IMR-90 (cell line): ENCODE data around the gene OR52M1. TPM values are rescaled to one million over a fixed set of nuclear protein-coding genes. Genes with fewer than 3 reads are reported as not detected.

Experiments used
- ATAC-seq: fragments of 200-7000 bp; cut with Tn5 transposase; 2 replicates; pipeline ENCODE4 v1.9.1; 2020; ENCODE audit warnings: low read depth, mild to moderate bottlenecking, moderate library complexity
- BruUV-seq: library from RNA; stranded (reverse); fragments of 400-500 nt; replicated peaks from 2 replicates; lab custom pipeline; 2021; lab: Mats Ljungman, UMichigan
- CTCF ChIA-PET: fragments of 300-600 bp; formaldehyde crosslinking; extraction: SDS; loops from one replicate; lab custom pipeline; 2021; ENCODE audit warnings: antibody characterized with exemption; lab: Yijun Ruan, JAX
- POLR2A ChIA-PET: fragments of 300-600 bp; sonication (Branson Sonifier 250); formaldehyde crosslinking; loops from one replicate; lab custom pipeline; 2022; ENCODE audit warnings: antibody characterized with exemption; ENCODE audit not compliant: unreplicated experiment; lab: Charles Lee
- DNase-seq: peaks from one replicate; pipeline ENCODE4 v3.0.0; 2013
- H2AFZ ChIP-seq: replicated peaks from 2 replicates; pipeline ENCODE3; 2013; ENCODE audit warnings: low read length, mild to moderate bottlenecking; ENCODE audit not compliant: poor library complexity
- H2AK5ac ChIP-seq: 2 replicates; pipeline ENCODE4 v1.6.1; 2013; ENCODE audit warnings: low read depth, low read length, inconsistent platforms
- H2AK9ac ChIP-seq: replicated peaks from 2 replicates; pipeline ENCODE3; 2013; ENCODE audit warnings: mild to moderate bottlenecking, low read depth, low read length, moderate library complexity; ENCODE audit not compliant: poor library complexity
- H2BK120ac ChIP-seq: 2 replicates; pipeline ENCODE4 v1.6.1; 2013; ENCODE audit warnings: low read depth, low read length, inconsistent platforms
- H2BK15ac ChIP-seq: 3 replicates; pipeline ENCODE4 v1.6.1; 2013; ENCODE audit warnings: low read depth, low read length, inconsistent platforms
- H2BK20ac ChIP-seq: 2 replicates; pipeline ENCODE4 v1.6.1; 2013; ENCODE audit warnings: low read depth, mild to moderate bottlenecking, inconsistent platforms, low read length, moderate library complexity
- H2BK5ac ChIP-seq: 2 replicates; pipeline ENCODE4 v1.6.1; 2013; ENCODE audit warnings: mild to moderate bottlenecking, low read depth, low read length, inconsistent platforms; ENCODE audit not compliant: poor library complexity, severe bottlenecking
- H3K14ac ChIP-seq: replicated peaks from 2 replicates; pipeline ENCODE4 v1.6.1; 2013; ENCODE audit warnings: low read depth, low read length, inconsistent platforms
- H3K18ac ChIP-seq: 2 replicates; pipeline ENCODE4 v1.6.1; 2013; ENCODE audit warnings: low read depth, low read length, control low read depth
- H3K23ac ChIP-seq: 2 replicates; pipeline ENCODE4 v1.6.1; 2013; ENCODE audit warnings: low read depth, low read length, inconsistent platforms
- H3K27ac ChIP-seq: 2 replicates; pipeline ENCODE4 v1.5.1; 2013; ENCODE audit warnings: mild to moderate bottlenecking, control low read depth, low read length; ENCODE audit not compliant: insufficient read depth
- H3K27me3 ChIP-seq: 2 replicates; pipeline ENCODE4 v1.6.1; 2013; ENCODE audit warnings: low read length; ENCODE audit not compliant: control insufficient read depth, insufficient read depth
- H3K36me3 ChIP-seq: 2 replicates; pipeline ENCODE4 v1.6.1; 2013; ENCODE audit warnings: low read length, mixed read lengths; ENCODE audit not compliant: control insufficient read depth, insufficient read depth
- H3K4ac ChIP-seq: 2 replicates; pipeline ENCODE4 v1.6.1; 2013; ENCODE audit warnings: low read depth, low read length, inconsistent platforms
- H3K4me1 ChIP-seq: 2 replicates; pipeline ENCODE4 v1.6.1; 2013; ENCODE audit warnings: low read length, mixed read lengths; ENCODE audit not compliant: control insufficient read depth, insufficient read depth
- H3K4me2 ChIP-seq: 2 replicates; pipeline ENCODE4 v1.6.1; 2013; ENCODE audit warnings: low read depth, mild to moderate bottlenecking, control low read depth, low read length, moderate library complexity
- H3K4me3 ChIP-seq: 2 replicates; pipeline ENCODE4 v1.5.1; 2013; ENCODE audit warnings: low read depth, mild to moderate bottlenecking, control low read depth, low read length, moderate library complexity; ENCODE audit not compliant: insufficient read depth
- H3K56ac ChIP-seq: 2 replicates; pipeline ENCODE4 v1.6.1; 2013; ENCODE audit warnings: low read length, inconsistent platforms; ENCODE audit not compliant: insufficient read depth; ENCODE audit errors: extremely low read depth
- H3K79me1 ChIP-seq, 2 experiments: 2 replicates each; pipeline ENCODE4 v1.6.1; 2013; ENCODE audit warnings: low read length in 2 of 2, inconsistent platforms in 1 of 2, low read depth in 1 of 2
- H3K9ac ChIP-seq: 2 replicates; pipeline ENCODE4 v1.6.1; 2013; ENCODE audit warnings: low read depth, low read length, control low read depth
- H3K9me1 ChIP-seq: 2 replicates; pipeline ENCODE4 v1.6.1; 2013; ENCODE audit warnings: low read length, inconsistent platforms; ENCODE audit not compliant: insufficient read depth
- H3K9me3 ChIP-seq: 2 replicates; pipeline ENCODE4 v1.6.1; 2013; ENCODE audit warnings: low read length; ENCODE audit not compliant: control insufficient read depth, insufficient read depth
- H4K20me1 ChIP-seq: 2 replicates; pipeline ENCODE4 v1.6.1; 2013; ENCODE audit warnings: low read length, inconsistent platforms; ENCODE audit not compliant: insufficient read depth
- H4K5ac ChIP-seq: 2 replicates; pipeline ENCODE4 v1.6.1; 2013; ENCODE audit warnings: mild to moderate bottlenecking, low read depth, low read length, control low read depth
- H4K8ac ChIP-seq, 2 experiments: 2 replicates each; pipeline ENCODE4 v1.6.1; 2013; ENCODE audit warnings: low read depth in 2 of 2, low read length in 2 of 2, control low read depth in 1 of 2, inconsistent platforms in 1 of 2
- H4K91ac ChIP-seq: 2 replicates; pipeline ENCODE4 v1.6.1; 2013; ENCODE audit warnings: low read depth, low read length, inconsistent platforms; ENCODE audit not compliant: insufficient read depth
- BHLHE40 ChIP-seq: fragments of 150-350 bp; IDR thresholded peaks from 2 replicates; pipeline ENCODE4 v1.6.1; 2016; ENCODE audit warnings: mild to moderate bottlenecking, low read depth, low read length
- CEBPB ChIP-seq: IDR thresholded peaks from 2 replicates; pipeline ENCODE4 v1.6.1; 2012; ENCODE audit warnings: low read depth, low read length, improper control_type of control experiment
- CHD1 ChIP-seq: IDR thresholded peaks from 2 replicates; pipeline ENCODE4 v1.6.1; 2012; ENCODE audit warnings: low read depth, low read length, improper control_type of control experiment
- MXI1 ChIP-seq: IDR thresholded peaks from 2 replicates; pipeline ENCODE4 v1.6.1; 2012; ENCODE audit warnings: low read depth, mild to moderate bottlenecking, low read length, moderate library complexity, borderline replicate concordance
- NFE2L2 ChIP-seq: fragments of 150-350 bp; IDR thresholded peaks from 2 replicates; pipeline ENCODE4 v1.6.1; 2016; ENCODE audit warnings: low read depth, mild to moderate bottlenecking, low read length
- RAD21 ChIP-seq: IDR thresholded peaks from 2 replicates; pipeline ENCODE4 v1.6.1; 2012; ENCODE audit warnings: low read length, improper control_type of control experiment
- RFX5 ChIP-seq: IDR thresholded peaks from 2 replicates; pipeline ENCODE4 v1.8.0; 2012; ENCODE audit warnings: low read depth, mild to moderate bottlenecking, low read length, moderate library complexity
- SMC3 ChIP-seq: fragments of 150-350 bp; IDR thresholded peaks from 2 replicates; pipeline ENCODE4 v1.6.1; 2016; ENCODE audit warnings: low read depth, mild to moderate bottlenecking, antibody characterized with exemption, low read length, moderate library complexity
- WGBS, 2 experiments: methylation state at CpG; one replicate each; pipeline versions ENCODE4 v1.1.5 to v1.1.7; 2013; ENCODE audit warnings: missing lambda C conversion rate in 2 of 2; ENCODE audit not compliant: insufficient read length in 1 of 2; ENCODE audit errors: extremely low coverage in 2 of 2; 5-methylcytosine and 5-hydroxymethylcytosine counted together
- dilution Hi-C: fragments of 300-500 bp; cut with HindIII; formaldehyde crosslinking; loops from one replicate; pipeline ENCODE4 v1.14.3; 2018; ENCODE audit warnings: low sequenced_read_pairs; ENCODE audit not compliant: unreplicated experiment
- in situ Hi-C: fragments of 300-500 bp; cut with MboI; formaldehyde crosslinking; loops from 3 replicates; pipeline ENCODE4 v1.14.3; 2019; ENCODE audit warnings: low sequenced_read_pairs, inconsistent platforms, mixed read lengths
- intact Hi-C: fragments of 100-400 bp; cut with micrococcal nuclease; formaldehyde crosslinking; loops from 2 replicates; pipeline ENCODE4 v1.10.0; 2022
- polyA plus RNA-seq, 3 experiments: library from polyadenylated mRNA; depleted of rRNA; stranded (reverse); fragments of >200 nt; gene quantifications; 2 replicates each; pipeline ENCODE4 v1.2.3, GENCODE V29; 2012; ENCODE audit warnings: low replicate concordance in 1 of 3
- total RNA-seq: library from RNA; depleted of rRNA; stranded (reverse); fragments of >200 nt; gene quantifications from 2 replicates; pipeline ENCODE4 v1.2.3, GENCODE V29; 2012
- TF ChIP-seq, protein P1 (sequence below): fragments of 150-350 bp; IDR thresholded peaks from 2 replicates; pipeline ENCODE4 v1.6.1; 2016; ENCODE audit warnings: low read depth, mild to moderate bottlenecking, low read length, moderate library complexity, borderline replicate concordance

The OR52M1 gene
- total and polyA plus RNA-seq, 2 of the 4 experiments (the other 2 are of a cell fraction): not detected

DNA sequence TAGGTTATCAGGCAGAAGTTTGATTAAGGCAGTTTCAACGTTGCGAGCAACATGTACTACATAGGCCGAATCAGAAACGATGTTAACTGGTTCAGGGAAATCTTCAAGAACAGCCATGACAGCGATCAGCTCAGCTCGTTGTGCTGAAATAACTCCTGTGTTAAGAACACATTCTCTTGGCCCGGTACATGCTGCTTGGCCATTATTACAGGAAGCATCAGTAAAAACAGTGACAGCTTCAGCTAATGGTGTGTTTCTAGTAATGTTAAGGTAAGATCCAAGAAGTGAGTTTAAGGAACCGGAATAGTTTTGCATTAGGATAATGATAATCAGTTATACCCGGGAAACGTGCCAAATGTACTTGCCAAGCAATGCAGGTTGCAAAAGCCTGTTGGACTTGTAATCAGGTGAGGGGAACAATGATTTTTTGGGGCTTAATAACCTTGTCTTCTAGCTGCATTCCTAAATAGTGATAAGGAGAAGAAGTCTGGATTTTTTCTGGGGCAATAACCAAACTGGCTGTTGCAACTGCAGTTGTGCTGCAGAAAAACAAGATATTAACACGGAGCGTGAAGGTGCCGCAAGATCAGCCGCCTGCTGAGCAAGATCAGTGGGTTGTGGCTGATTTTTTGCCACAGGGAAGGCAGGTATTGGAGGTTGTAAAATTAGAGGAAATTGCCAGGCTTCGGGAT is 48.3 kb upstream of the OR52M1 start:
- H3K23ac ChIP-seq: no peak overlapping the region
- H2BK20ac ChIP-seq: no peak overlapping the region
- H3K36me3 ChIP-seq: no peaks in the 10 kb centered on the region
- H3K4ac ChIP-seq: no peak overlapping the region
- H3K4me3 ChIP-seq: no peak overlapping the region
- H3K9ac ChIP-seq: no peak overlapping the region
- H2BK5ac ChIP-seq: no peak overlapping the region
- no peak overlapping the region for H2AK9ac ChIP-seq
- TF ChIP-seq, protein P1, sequence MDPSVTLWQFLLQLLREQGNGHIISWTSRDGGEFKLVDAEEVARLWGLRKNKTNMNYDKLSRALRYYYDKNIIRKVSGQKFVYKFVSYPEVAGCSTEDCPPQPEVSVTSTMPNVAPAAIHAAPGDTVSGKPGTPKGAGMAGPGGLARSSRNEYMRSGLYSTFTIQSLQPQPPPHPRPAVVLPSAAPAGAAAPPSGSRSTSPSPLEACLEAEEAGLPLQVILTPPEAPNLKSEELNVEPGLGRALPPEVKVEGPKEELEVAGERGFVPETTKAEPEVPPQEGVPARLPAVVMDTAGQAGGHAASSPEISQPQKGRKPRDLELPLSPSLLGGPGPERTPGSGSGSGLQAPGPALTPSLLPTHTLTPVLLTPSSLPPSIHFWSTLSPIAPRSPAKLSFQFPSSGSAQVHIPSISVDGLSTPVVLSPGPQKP: no peak
- TF ChIP-seq MXI1: no peak
- no peak for TF ChIP-seq RAD21
- no peak for TF ChIP-seq NFE2L2
- TF ChIP-seq RFX5: no peak
- no peak for TF ChIP-seq CHD1
- no peak for TF ChIP-seq CEBPB
- no peak for TF ChIP-seq BHLHE40
- TF ChIP-seq SMC3: no peak
- H2BK120ac ChIP-seq: no peak overlapping the region
- peaks cover 14% of the 10 kb centered on the region for H3K27me3 ChIP-seq
- no peak overlapping the region for H4K91ac ChIP-seq
- BruUV-seq: no TSS peak
- H2AK5ac ChIP-seq: no peak overlapping the region
- H3K14ac ChIP-seq: no peak overlapping the region
- no peaks in the 10 kb centered on the region for H3K79me1 ChIP-seq
- ATAC-seq (no peak), DNase-seq (no peak)
- H3K27ac ChIP-seq: no peak overlapping the region
- ChIA-PET POLR2A (no interaction called here), CTCF (no interaction called here)
- WGBS, 2 experiments: 23% methylated on average over 10 of the region's 15 CpGs; no CpG with 5 or more reads in 1 of the 2 experiments
- H3K4me1 ChIP-seq: no peaks in the 10 kb centered on the region
- H2AFZ ChIP-seq: no peak overlapping the region
- no peak overlapping the region for H3K4me2 ChIP-seq
- no peak overlapping the region for H4K8ac ChIP-seq
- no peak overlapping the region for H3K18ac ChIP-seq
- no peak overlapping the region for H3K56ac ChIP-seq
- no peaks in the 10 kb centered on the region for H4K20me1 ChIP-seq
- intact Hi-C loops (no loop called here), in situ Hi-C loops (no loop called here), dilution Hi-C loops (no loop called here)
- H3K9me1 ChIP-seq: no peaks in the 10 kb centered on the region
- no peak overlapping the region for H2BK15ac ChIP-seq
- H3K9me3 ChIP-seq: no peaks in the 10 kb centered on the region
- H4K5ac ChIP-seq: no peak overlapping the region
